H9 (cell line): ENCODE measurements around the gene FAM13B. TPM values are rescaled to one million over a fixed set of nuclear protein-coding genes. Genes with fewer than 3 reads are reported as not detected.
"Not testable (repeated sequence)": the region's sequence is repeated elsewhere in the genome, so short reads cannot be mapped to it uniquely, and the experiment has no call there.

Source experiments
- DNase-seq: peaks from one replicate; pipeline ENCODE4 v3.0.0-alpha.2; 2017
- H2AFZ ChIP-seq: one replicate; pipeline ENCODE4 v1.6.1; 2013; ENCODE audit warnings: mild to moderate bottlenecking, low read length, control low read depth, moderate library complexity
- H2AK5ac ChIP-seq: 2 replicates; pipeline ENCODE4 v1.6.1; 2013; ENCODE audit warnings: low read length, control low read depth, mixed read lengths; ENCODE audit not compliant: insufficient read length
- H2BK120ac ChIP-seq: one replicate; pipeline ENCODE4 v1.6.1; 2013; ENCODE audit warnings: low read depth, mild to moderate bottlenecking, low read length, control low read depth, inconsistent platforms; ENCODE audit not compliant: poor library complexity, severe bottlenecking
- H2BK12ac ChIP-seq: 2 replicates; pipeline ENCODE4 v1.6.1; 2013; ENCODE audit warnings: low read length, control low read depth, mixed read lengths, low read depth; ENCODE audit not compliant: insufficient read length
- H2BK15ac ChIP-seq: 2 replicates; pipeline ENCODE4 v1.6.1; 2013; ENCODE audit warnings: low read depth, low read length, control low read depth
- H2BK20ac ChIP-seq: one replicate; pipeline ENCODE4 v1.6.1; 2013; ENCODE audit warnings: low read depth, mild to moderate bottlenecking, low read length, control low read depth, inconsistent platforms; ENCODE audit not compliant: poor library complexity, severe bottlenecking
- H2BK5ac ChIP-seq: 2 replicates; pipeline ENCODE4 v1.6.1; 2013; ENCODE audit warnings: low read length, control low read depth, mixed read lengths; ENCODE audit not compliant: insufficient read length
- H3K14ac ChIP-seq: 2 replicates; pipeline ENCODE4 v1.6.1; 2013; ENCODE audit warnings: low read length, control low read depth; ENCODE audit not compliant: insufficient read depth
- H3K18ac ChIP-seq: 2 replicates; pipeline ENCODE4 v1.6.1; 2013; ENCODE audit warnings: low read depth, mild to moderate bottlenecking, mixed read lengths, low read length, control low read depth; ENCODE audit not compliant: insufficient read length
- H3K23ac ChIP-seq: 2 replicates; pipeline ENCODE4 v1.6.1; 2013; ENCODE audit warnings: low read length, control low read depth, mixed read lengths, low read depth; ENCODE audit not compliant: insufficient read length
- H3K23me2 ChIP-seq: 2 replicates; pipeline ENCODE4 v1.6.1; 2013; ENCODE audit warnings: low read depth, mild to moderate bottlenecking, mixed read lengths, low read length, control low read depth; ENCODE audit not compliant: insufficient read length, poor library complexity, severe bottlenecking
- H3K27ac ChIP-seq: 2 replicates; pipeline ENCODE4 v1.5.1; 2013; ENCODE audit warnings: low read length, control low read depth, mixed read lengths, low read depth; ENCODE audit not compliant: insufficient read length
- H3K27me3 ChIP-seq: 2 replicates; pipeline ENCODE4 v1.6.1; 2013; ENCODE audit warnings: low read length, control low read depth, inconsistent platforms; ENCODE audit not compliant: insufficient read depth
- H3K4ac ChIP-seq: 2 replicates; pipeline ENCODE4 v1.6.1; 2013; ENCODE audit warnings: low read depth, mild to moderate bottlenecking, control low read depth, inconsistent platforms, low read length, moderate library complexity
- H3K4me1 ChIP-seq: 2 replicates; pipeline ENCODE4 v1.6.1; 2013; ENCODE audit warnings: low read length, control low read depth, inconsistent platforms; ENCODE audit not compliant: insufficient read depth
- H3K4me2 ChIP-seq: 2 replicates; pipeline ENCODE4 v1.6.1; 2013; ENCODE audit warnings: low read length, control low read depth, mixed read lengths; ENCODE audit not compliant: insufficient read length, insufficient read depth
- H3K56ac ChIP-seq: 2 replicates; pipeline ENCODE4 v1.6.1; 2013; ENCODE audit warnings: low read depth, mild to moderate bottlenecking, mixed read lengths, low read length, control low read depth; ENCODE audit not compliant: insufficient read length
- H3K79me1 ChIP-seq: 2 replicates; pipeline ENCODE4 v1.6.1; 2013; ENCODE audit warnings: low read depth, mild to moderate bottlenecking, moderate library complexity, low read length, control low read depth, inconsistent platforms; ENCODE audit not compliant: insufficient read depth, poor library complexity, severe bottlenecking
- H3K79me2 ChIP-seq: 2 replicates; pipeline ENCODE4 v1.6.1; 2013; ENCODE audit warnings: low read length, control low read depth, inconsistent platforms; ENCODE audit not compliant: insufficient read depth
- H3K9ac ChIP-seq: 2 replicates; pipeline ENCODE4 v1.6.1; 2013; ENCODE audit warnings: low read length, control low read depth, mixed read lengths; ENCODE audit not compliant: insufficient read length; ENCODE audit errors: extremely low read depth
- H3K9me3 ChIP-seq: one replicate; pipeline ENCODE4 v1.6.1; 2013; ENCODE audit warnings: low read depth, low read length, inconsistent platforms; ENCODE audit not compliant: control insufficient read depth
- H3T11ph ChIP-seq: one replicate; pipeline ENCODE4 v1.6.1; 2013; ENCODE audit warnings: mild to moderate bottlenecking, low read length, control low read depth, inconsistent platforms
- H4K20me1 ChIP-seq: one replicate; pipeline ENCODE4 v1.6.1; 2013; ENCODE audit not compliant: control insufficient read depth, insufficient read length, insufficient read depth
- H4K5ac ChIP-seq: 2 replicates; pipeline ENCODE4 v1.6.1; 2013; ENCODE audit warnings: low read depth, mild to moderate bottlenecking, mixed read lengths, low read length, control low read depth; ENCODE audit not compliant: insufficient read length
- H4K8ac ChIP-seq: replicated peaks from 2 replicates; pipeline ENCODE4 v1.6.1; 2013; ENCODE audit warnings: low read length, control low read depth, mixed read lengths, low read depth; ENCODE audit not compliant: insufficient read length
- H4K91ac ChIP-seq: 2 replicates; pipeline ENCODE4 v1.6.1; 2013; ENCODE audit warnings: low read depth, mild to moderate bottlenecking, moderate library complexity, mixed read lengths, low read length, control low read depth; ENCODE audit not compliant: insufficient read length
- H3K27ac Mint-ChIP-seq, 3 experiments: 2 replicates in 2 of 3; 3 replicates in 1 of 3; pipeline ENCODE4 v1.8.0; 2020 to 2021; ENCODE audit warnings: mixed read lengths in 3 of 3, mild to moderate bottlenecking in 1 of 3, moderate library complexity in 1 of 3
- H3K27me3 Mint-ChIP-seq: 2 replicates; pipeline ENCODE4 v1.8.0; 2021; ENCODE audit warnings: low read depth, mild to moderate bottlenecking, moderate library complexity, mixed read lengths
- H3K36me3 Mint-ChIP-seq, 3 experiments: 2 replicates in 2 of 3; 3 replicates in 1 of 3; pipeline ENCODE4 v1.8.0; 2020 to 2021; ENCODE audit warnings: low read depth in 3 of 3, mixed read lengths in 3 of 3; ENCODE audit not compliant: insufficient read depth in 1 of 3
- H3K4me1 Mint-ChIP-seq, 2 experiments: 2 replicates each; pipeline ENCODE4 v1.8.0; 2020; ENCODE audit warnings: mixed read lengths in 2 of 2
- H3K4me3 Mint-ChIP-seq, 2 experiments: 2 replicates in 1 of 2; 3 replicates in 1 of 2; pipeline ENCODE4 v1.8.0; 2020 to 2021; ENCODE audit warnings: mild to moderate bottlenecking in 2 of 2, mixed read lengths in 2 of 2, moderate library complexity in 1 of 2
- H3K9me3 Mint-ChIP-seq, 2 experiments: 2 replicates in 1 of 2; 3 replicates in 1 of 2; pipeline ENCODE4 v1.8.0; 2020; ENCODE audit warnings: mild to moderate bottlenecking in 2 of 2, mixed read lengths in 2 of 2, moderate library complexity in 1 of 2
- CTCF ChIP-seq: fragments of 200-600 bp; sonication (generic); conservative IDR thresholded peaks from 3 replicates; pipeline ENCODE4 v1.8.0; 2021; ENCODE audit warnings: antibody characterized with exemption, mild to moderate bottlenecking
- WGBS: extraction: QIAGEN DNeasy Blood & Tissue Kit; methylation state at CpG from one replicate; pipeline ENCODE4 v1.1.7; 2013; ENCODE audit warnings: missing lambda C conversion rate, low lambda C conversion rate, mixed read lengths; ENCODE audit not compliant: insufficient read length; ENCODE audit errors: extremely low coverage; 5-methylcytosine and 5-hydroxymethylcytosine counted together
- total RNA-seq: library from RNA; stranded (reverse); gene quantifications from 2 replicates; pipeline ENCODE4 v1.2.1, GENCODE V29; 2021

FAM13B gene
- total RNA-seq, 1 experiment from 2014 or later, result 23.0 TPM

DNA sequence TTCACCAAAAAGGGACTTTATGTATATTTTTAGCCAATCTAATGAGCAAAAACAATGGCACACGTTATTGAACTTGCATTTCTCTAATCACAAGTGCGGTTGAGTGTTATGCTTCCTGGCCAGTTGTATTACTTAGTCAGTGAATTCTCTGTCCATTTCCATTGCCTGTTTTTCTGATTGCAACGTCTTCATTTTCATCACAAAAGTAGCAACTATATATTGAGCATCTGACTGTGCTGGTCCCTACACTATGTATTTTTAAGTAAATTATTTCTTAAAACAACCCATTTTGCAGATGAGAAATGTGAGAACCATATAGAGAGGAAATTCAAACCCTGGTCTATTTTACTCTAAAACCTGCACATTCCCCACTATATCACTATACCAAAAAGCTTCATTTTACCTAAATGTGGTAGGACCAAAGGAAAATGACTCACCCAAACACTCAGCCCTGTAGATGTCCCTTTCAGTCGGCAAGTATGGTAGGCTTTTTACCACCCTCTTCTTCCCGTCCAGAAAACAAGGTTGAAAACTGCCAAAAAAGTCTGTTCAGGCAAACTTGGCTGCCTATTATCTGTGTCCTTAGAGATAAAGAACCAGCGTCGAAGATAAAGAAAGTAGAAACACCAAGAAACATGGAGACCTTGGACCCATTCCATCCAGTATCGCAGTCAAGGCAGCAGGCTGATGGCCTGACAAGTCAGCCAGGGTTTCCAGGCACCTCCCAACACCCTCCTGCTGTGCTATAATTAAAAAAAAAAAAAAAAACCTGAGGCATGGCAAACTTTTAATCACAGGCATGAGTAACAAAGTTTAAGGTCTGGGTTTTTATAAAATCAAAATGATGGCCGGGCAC, 18.8 kb upstream of the FAM13B start:
- no peak overlapping the region for H2BK5ac ChIP-seq
- no peaks in the 10 kb centered on the region for H3K36me3 Mint-ChIP-seq
- no peaks in the 10 kb centered on the region for H3K79me2 ChIP-seq
- H3K4me1 ChIP-seq, result no peaks in the 10 kb centered on the region
- no peak overlapping the region for H4K8ac ChIP-seq
- H3K23ac ChIP-seq, result no peak overlapping the region
- peaks cover 6 to 14% of the 10 kb centered on the region in 2 experiments; a peak in 3 of 4 replicates for H3K4me1 Mint-ChIP-seq
- H3K4ac ChIP-seq, result no peak overlapping the region
- H3K27ac Mint-ChIP-seq, result no peak overlapping the region
- H2BK20ac ChIP-seq, result no peak overlapping the region
- H2BK15ac ChIP-seq, result no peak overlapping the region
- no peak for DNase-seq
- H3K27me3 ChIP-seq, result no peaks in the 10 kb centered on the region
- no peak overlapping the region for H3K4me2 ChIP-seq
- no peak overlapping the region for H3K4me3 Mint-ChIP-seq
- H2BK12ac ChIP-seq, result no peak overlapping the region
- no peak overlapping the region for H4K5ac ChIP-seq
- H3T11ph ChIP-seq, result no peak overlapping the region
- H3K56ac ChIP-seq, result no peak overlapping the region
- H4K20me1 ChIP-seq, result no peaks in the 10 kb centered on the region
- WGBS, result no CpG with 5 or more reads among the region's 9 CpGs
- H3K9me3 Mint-ChIP-seq, result no peaks in the 10 kb centered on the region
- no peak overlapping the region for H2AK5ac ChIP-seq
- H3K27me3 Mint-ChIP-seq, result peaks cover 4% of the 10 kb centered on the region
- H3K27ac ChIP-seq, result no peak overlapping the region
- no peaks in the 10 kb centered on the region for H3K79me1 ChIP-seq
- TF ChIP-seq CTCF, result no peak
- H3K9me3 ChIP-seq, result no peaks in the 10 kb centered on the region
- no peak overlapping the region for H3K14ac ChIP-seq
- no peak overlapping the region for H2AFZ ChIP-seq
- H3K9ac ChIP-seq, result no peak overlapping the region
- no peak overlapping the region for H4K91ac ChIP-seq
- no peak overlapping the region for H3K18ac ChIP-seq
- no peak overlapping the region for H2BK120ac ChIP-seq
- no peaks in the 10 kb centered on the region for H3K23me2 ChIP-seq

DNA sequence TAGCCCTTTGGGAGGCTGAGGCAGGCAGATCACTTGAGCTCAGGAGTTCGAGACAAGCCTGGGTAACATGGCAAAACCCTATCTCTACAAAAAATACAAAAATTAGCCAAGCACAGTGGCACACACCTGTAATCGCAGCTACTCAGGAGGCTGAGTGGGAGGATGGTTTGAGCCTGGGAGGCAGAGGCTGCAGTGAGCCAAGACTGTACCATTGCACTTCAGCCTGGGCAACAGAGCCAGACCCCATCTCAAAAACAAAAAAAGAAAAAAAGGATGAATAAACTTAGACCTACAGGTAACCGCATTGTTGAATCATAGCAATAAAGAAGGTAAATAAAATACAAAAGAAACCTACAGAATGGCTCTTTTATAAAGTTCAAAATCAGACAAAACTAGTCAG, 12.4 kb upstream of the FAM13B start:
- not testable (repeated sequence) for H3K56ac ChIP-seq, H2BK20ac ChIP-seq, H4K5ac ChIP-seq, H3T11ph ChIP-seq, H3K4me1 ChIP-seq, H3K9me3 ChIP-seq, H4K8ac ChIP-seq, H2BK120ac ChIP-seq, H3K27me3 Mint-ChIP-seq, H3K4me3 Mint-ChIP-seq, H2AK5ac ChIP-seq, H3K4me1 Mint-ChIP-seq, H3K9me3 Mint-ChIP-seq, H3K23me2 ChIP-seq, H3K4me2 ChIP-seq, H2BK12ac ChIP-seq, DNase-seq, H3K4ac ChIP-seq, H3K36me3 Mint-ChIP-seq, H3K23ac ChIP-seq, H3K14ac ChIP-seq, H2BK5ac ChIP-seq, H4K20me1 ChIP-seq, H3K27me3 ChIP-seq, H2BK15ac ChIP-seq, H3K27ac ChIP-seq, H3K18ac ChIP-seq, H3K9ac ChIP-seq, H3K27ac Mint-ChIP-seq, H3K79me2 ChIP-seq, H3K79me1 ChIP-seq, H2AFZ ChIP-seq, H4K91ac ChIP-seq
- no CpG with 5 or more reads among the region's 3 CpGs for WGBS
